Heart left ventricle (tissue), 13 donors: ENCODE results near the gene TMEM205.

Experiments used
- POLR2A ChIP-seq, 2 donors: fragments of 450-650 bp; IDR thresholded peaks; one replicate each; pipeline ENCODE4 v1.6.1; 2017; ENCODE audit warnings: antibody characterized with exemption in 2 of 2, mild to moderate bottlenecking in 2 of 2, moderate library complexity in 2 of 2
- TF ChIP-seq, protein P1 (sequence below), 12 donors: fragments of 200-600 bp; sonication (generic) in 4 of 12; IDR thresholded peaks; one replicate each; pipeline versions ENCODE4 v1.5.0 to v1.8.0; 2018 to 2022; ENCODE audit warnings: antibody characterized with exemption in 12 of 12, mild to moderate bottlenecking in 5 of 12
- donor health status: ischemic (EF 13 %, LVEDD 7.1; RV severe dilation, severe dysfunction).
- donor health status: DM: no; HTN: yes; CAD: no.
- donor health status: DM: no; HTN: no; CAD: no.
- donor health status: ischemic (EF 25% LVEDD 6.9; RV normal size, moderate dysfunction).
- donor health status: ischemic (EF 25% LVEDD 5.7; RV mildly dilated, moderate dysfunction).
- donor health status: ischemic (EF 35%, LVEDD 5.7; RV mildly dilated, moderate dysfunction).
- donor health status: nonischemic (EF 11% LVEDD 7.7; RV severe dilation, severe dysfunction).
- donor health status: DM: yes; HTN: yes; CAD: no.
- donor health status: PGD.
- donor health status: ischemic (EF 29% LVEDD 5.4; RV normal size, mild dysfunction).
- donor health status: nonischemic (EF 23%, LVEDD 6.1; RV moderate dilation, normal function).

DNA sequence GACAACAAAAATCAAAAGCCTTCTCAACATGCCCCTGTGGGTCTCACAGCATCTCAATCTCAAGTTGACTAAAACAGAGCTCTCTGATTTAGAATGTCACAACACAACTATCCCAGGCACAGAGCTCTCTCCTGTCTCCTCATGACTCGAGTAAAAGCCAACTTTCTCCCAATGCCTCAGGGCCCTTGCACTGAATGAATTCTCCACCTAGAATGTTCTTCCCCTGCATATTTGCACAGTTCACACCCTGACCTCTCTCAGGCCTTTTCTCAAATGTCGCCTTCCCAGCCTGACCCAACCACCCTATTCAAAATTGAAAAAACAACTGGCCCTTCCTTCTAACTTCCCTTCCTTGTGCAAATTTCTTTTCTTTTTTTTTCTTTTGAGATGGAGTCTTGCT lies 24.7 kb upstream of the TMEM205 start:
- TF ChIP-seq, protein P1, sequence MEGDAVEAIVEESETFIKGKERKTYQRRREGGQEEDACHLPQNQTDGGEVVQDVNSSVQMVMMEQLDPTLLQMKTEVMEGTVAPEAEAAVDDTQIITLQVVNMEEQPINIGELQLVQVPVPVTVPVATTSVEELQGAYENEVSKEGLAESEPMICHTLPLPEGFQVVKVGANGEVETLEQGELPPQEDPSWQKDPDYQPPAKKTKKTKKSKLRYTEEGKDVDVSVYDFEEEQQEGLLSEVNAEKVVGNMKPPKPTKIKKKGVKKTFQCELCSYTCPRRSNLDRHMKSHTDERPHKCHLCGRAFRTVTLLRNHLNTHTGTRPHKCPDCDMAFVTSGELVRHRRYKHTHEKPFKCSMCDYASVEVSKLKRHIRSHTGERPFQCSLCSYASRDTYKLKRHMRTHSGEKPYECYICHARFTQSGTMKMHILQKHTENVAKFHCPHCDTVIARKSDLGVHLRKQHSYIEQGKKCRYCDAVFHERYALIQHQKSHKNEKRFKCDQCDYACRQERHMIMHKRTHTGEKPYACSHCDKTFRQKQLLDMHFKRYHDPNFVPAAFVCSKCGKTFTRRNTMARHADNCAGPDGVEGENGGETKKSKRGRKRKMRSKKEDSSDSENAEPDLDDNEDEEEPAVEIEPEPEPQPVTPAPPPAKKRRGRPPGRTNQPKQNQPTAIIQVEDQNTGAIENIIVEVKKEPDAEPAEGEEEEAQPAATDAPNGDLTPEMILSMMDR (IDR thresholded peaks at IDR 0.05): no peak
- TF ChIP-seq POLR2A (IDR thresholded peaks at IDR 0.05): no peak
